ENCODE data around the gene BRAF.
"Not testable (repeated sequence)": the region's sequence is repeated elsewhere in the genome, so short reads cannot be mapped to it uniquely, and the experiment has no call there.

The BRAF gene

GRCh38 chr7:140924821-140925421 is at the start of gene BRAF:
TSS of gene BRAF (minus strand) at chr7:140924929. CDS start at chr7:140924703, 226 bp downstream.
- DNase-seq (ENCODE audit: low read depth), result peak; percentile 83

GRCh38 chr7:140972876-140973829 is 48.4 kb upstream of the BRAF start:
- DNase-seq (ENCODE audit: low read depth), result no peak

- no peak for DNase-seq (ENCODE audit: low read depth)
These were observed 47.6 kb upstream of the BRAF start for GRCh38 chr7:140972344-140972743.

GRCh38 chr7:140967438-140967837 is 42.7 kb upstream of the BRAF start:
- no peak for DNase-seq (ENCODE audit: low read depth)

- DNase-seq (ENCODE audit: low read depth), result no peak
These were observed 42.0 kb upstream of the BRAF start for GRCh38 chr7:140966561-140967233.

GRCh38 chr7:140961117-140961516 is 36.4 kb upstream of the BRAF start:
- DNase-seq (ENCODE audit: low read depth), result no peak

- not testable (repeated sequence) for DNase-seq (ENCODE audit: low read depth)
These were observed 32.3 kb upstream of the BRAF start for GRCh38 chr7:140956997-140957396.

- DNase-seq (ENCODE audit: low read depth), result no peak
These were observed 21.2 kb upstream of the BRAF start for GRCh38 chr7:140945940-140946339.

- not testable (repeated sequence) for DNase-seq (ENCODE audit: low read depth)
These were observed 17.5 kb upstream of the BRAF start for GRCh38 chr7:140942242-140942641.

GRCh38 chr7:140940898-140941297 is 16.2 kb upstream of the BRAF start:
- DNase-seq (ENCODE audit: low read depth), result no peak

- DNase-seq (ENCODE audit: low read depth), result no peak
These were observed 13.1 kb upstream of the BRAF start for GRCh38 chr7:140937702-140938264.

GRCh38 chr7:140928491-140929309 is 4.0 kb upstream of the BRAF start:
- DNase-seq (ENCODE audit: low read depth), result no peak

- DNase-seq (ENCODE audit: low read depth), result not testable (repeated sequence)
These were observed 3.2 kb upstream of the BRAF start for GRCh38 chr7:140927945-140928344.

- no peak for DNase-seq (ENCODE audit: low read depth)
These were observed 2.6 kb upstream of the BRAF start for GRCh38 chr7:140927351-140927750.

GRCh38 chr7:140926021-140926817 is 1.5 kb upstream of the BRAF start:
- DNase-seq (ENCODE audit: low read depth), result no peak

GRCh38 chr7:140924019-140924820 is 509 bp downstream of the BRAF start:
- DNase-seq (ENCODE audit: low read depth), result peak; percentile 50

GRCh38 chr7:140923358-140924006 is 1.2 kb downstream of the BRAF start:
- no peak for DNase-seq (ENCODE audit: low read depth)

GRCh38 chr7:140922741-140923345 is 1.9 kb downstream of the BRAF start:
- DNase-seq (ENCODE audit: low read depth), result no peak

- no peak for DNase-seq (ENCODE audit: low read depth)
These were observed 4.0 kb downstream of the BRAF start for GRCh38 chr7:140920745-140921144.

All from stimulated activated CD8-positive, alpha-beta memory T cell treated with anti-CD3 and anti-CD28 coated beads, Interleukin-15, amount 100 ng/mL, for 1 hour (primary cell).